HG03103 (cell line): ENCODE data around the gene STRA8.

ENCODE experiments used
- ATAC-seq: cut with Tn5 transposase; IDR thresholded peaks from one replicate; pipeline ENCODE4 v1.9.1; 2021; ENCODE audit warnings: low read depth; ENCODE audit not compliant: unreplicated experiment

The STRA8 gene

GRCh38 chr7:135262623-135263320 lies 29.1 kb downstream of the STRA8 start:
- no peak for ATAC-seq

- ATAC-seq, result no peak
Measured at GRCh38 chr7:135263321-135263970, 29.8 kb downstream of the STRA8 start.

- no peak for ATAC-seq
Measured at GRCh38 chr7:135265637-135266036, 32.0 kb downstream of the STRA8 start.

GRCh38 chr7:135269921-135270320 lies 36.3 kb downstream of the STRA8 start:
- no peak for ATAC-seq

GRCh38 chr7:135270577-135271254 lies 37.1 kb downstream of the STRA8 start:
- ATAC-seq, result no peak

- no peak for ATAC-seq
Measured at GRCh38 chr7:135271255-135271615, 37.6 kb downstream of the STRA8 start.

- ATAC-seq, result no peak
Measured at GRCh38 chr7:135272303-135272702, 38.7 kb downstream of the STRA8 start.

GRCh38 chr7:135273581-135273980 lies 39.9 kb downstream of the STRA8 start:
- ATAC-seq, result no peak

- peak; percentile 91 for ATAC-seq
Measured at GRCh38 chr7:135274495-135275268, 41.0 kb downstream of the STRA8 start.

GRCh38 chr7:135275971-135276580 lies 42.4 kb downstream of the STRA8 start:
- no peak for ATAC-seq

- no peak for ATAC-seq
Measured at GRCh38 chr7:135277161-135277560, 43.5 kb downstream of the STRA8 start.

GRCh38 chr7:135281363-135281949 lies 47.8 kb downstream of the STRA8 start:
- peak; percentile 94 for ATAC-seq

GRCh38 chr7:135282561-135283254 lies 49.1 kb downstream of the STRA8 start:
- ATAC-seq, result no peak

GRCh38 chr7:135283959-135284638 lies 50.5 kb downstream of the STRA8 start:
- no peak for ATAC-seq

GRCh38 chr7:135285547-135286233 lies 52.1 kb downstream of the STRA8 start:
- no peak for ATAC-seq

GRCh38 chr7:135286876-135287275 lies 53.2 kb downstream of the STRA8 start:
- no peak for ATAC-seq

- ATAC-seq, result no peak
Measured at GRCh38 chr7:135290594-135290993, 57.0 kb downstream of the STRA8 start.

GRCh38 chr7:135291809-135292253 lies 58.2 kb downstream of the STRA8 start:
- no peak for ATAC-seq
